HFF-Myc (cell line): ENCODE results near the gene FYB1.

ENCODE experiments used
- DNase-seq: peaks from one replicate; pipeline ENCODE4 v3.0.0-alpha.2; 2011; ENCODE audit warnings: low read depth; ENCODE audit errors: extremely low read depth
- H3K4me3 ChIP-seq: replicated peaks from 2 replicates; pipeline ENCODE4 v1.5.1; 2011; ENCODE audit warnings: low read depth, mild to moderate bottlenecking, control low read depth, low read length
- TF ChIP-seq, protein P1 (sequence below): IDR thresholded peaks from 2 replicates; pipeline ENCODE4 v1.5.1; 2012; ENCODE audit warnings: mild to moderate bottlenecking, low read depth, low read length, control low read depth; ENCODE audit errors: missing control alignments

FYB1 gene

DNA sequence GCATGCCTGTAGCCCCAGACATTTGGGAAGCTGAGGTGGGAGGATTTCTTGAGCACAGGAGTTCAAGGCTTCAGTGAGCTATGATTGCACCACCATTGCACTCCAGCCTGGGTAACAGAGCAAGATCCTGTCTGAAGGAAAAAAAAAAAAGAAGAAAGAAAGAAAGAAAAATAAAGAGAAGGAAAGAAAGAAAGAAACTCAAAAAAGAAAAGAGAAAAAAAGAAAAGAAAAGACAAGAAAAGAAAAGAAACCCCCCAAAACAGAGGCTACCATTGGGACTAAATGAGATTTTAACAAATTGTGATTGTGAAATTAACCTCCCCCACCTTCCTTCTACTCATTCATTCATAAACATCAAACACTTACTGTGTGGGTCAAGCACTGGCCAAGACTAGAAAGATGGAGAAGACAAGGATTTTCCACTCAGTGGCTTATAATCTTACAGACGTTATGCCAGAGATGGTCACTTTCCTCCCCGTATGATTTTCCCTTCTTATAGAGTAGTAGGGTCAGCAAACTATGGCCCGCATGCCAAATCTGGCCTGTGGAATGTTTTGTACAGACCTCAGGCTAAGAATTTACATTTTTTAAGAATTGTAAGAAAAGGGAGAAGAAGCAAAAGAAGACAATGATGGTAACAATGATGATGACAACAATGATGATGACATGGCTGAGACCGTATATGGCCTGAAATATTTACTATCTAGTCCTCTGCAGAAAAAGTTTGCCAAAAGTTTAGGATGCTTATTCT, 1.1 kb upstream of the FYB1 start:
- TF ChIP-seq, protein P1, sequence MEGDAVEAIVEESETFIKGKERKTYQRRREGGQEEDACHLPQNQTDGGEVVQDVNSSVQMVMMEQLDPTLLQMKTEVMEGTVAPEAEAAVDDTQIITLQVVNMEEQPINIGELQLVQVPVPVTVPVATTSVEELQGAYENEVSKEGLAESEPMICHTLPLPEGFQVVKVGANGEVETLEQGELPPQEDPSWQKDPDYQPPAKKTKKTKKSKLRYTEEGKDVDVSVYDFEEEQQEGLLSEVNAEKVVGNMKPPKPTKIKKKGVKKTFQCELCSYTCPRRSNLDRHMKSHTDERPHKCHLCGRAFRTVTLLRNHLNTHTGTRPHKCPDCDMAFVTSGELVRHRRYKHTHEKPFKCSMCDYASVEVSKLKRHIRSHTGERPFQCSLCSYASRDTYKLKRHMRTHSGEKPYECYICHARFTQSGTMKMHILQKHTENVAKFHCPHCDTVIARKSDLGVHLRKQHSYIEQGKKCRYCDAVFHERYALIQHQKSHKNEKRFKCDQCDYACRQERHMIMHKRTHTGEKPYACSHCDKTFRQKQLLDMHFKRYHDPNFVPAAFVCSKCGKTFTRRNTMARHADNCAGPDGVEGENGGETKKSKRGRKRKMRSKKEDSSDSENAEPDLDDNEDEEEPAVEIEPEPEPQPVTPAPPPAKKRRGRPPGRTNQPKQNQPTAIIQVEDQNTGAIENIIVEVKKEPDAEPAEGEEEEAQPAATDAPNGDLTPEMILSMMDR = no peak
- DNase-seq = no peak
- H3K4me3 ChIP-seq = no peak overlapping the region

DNA sequence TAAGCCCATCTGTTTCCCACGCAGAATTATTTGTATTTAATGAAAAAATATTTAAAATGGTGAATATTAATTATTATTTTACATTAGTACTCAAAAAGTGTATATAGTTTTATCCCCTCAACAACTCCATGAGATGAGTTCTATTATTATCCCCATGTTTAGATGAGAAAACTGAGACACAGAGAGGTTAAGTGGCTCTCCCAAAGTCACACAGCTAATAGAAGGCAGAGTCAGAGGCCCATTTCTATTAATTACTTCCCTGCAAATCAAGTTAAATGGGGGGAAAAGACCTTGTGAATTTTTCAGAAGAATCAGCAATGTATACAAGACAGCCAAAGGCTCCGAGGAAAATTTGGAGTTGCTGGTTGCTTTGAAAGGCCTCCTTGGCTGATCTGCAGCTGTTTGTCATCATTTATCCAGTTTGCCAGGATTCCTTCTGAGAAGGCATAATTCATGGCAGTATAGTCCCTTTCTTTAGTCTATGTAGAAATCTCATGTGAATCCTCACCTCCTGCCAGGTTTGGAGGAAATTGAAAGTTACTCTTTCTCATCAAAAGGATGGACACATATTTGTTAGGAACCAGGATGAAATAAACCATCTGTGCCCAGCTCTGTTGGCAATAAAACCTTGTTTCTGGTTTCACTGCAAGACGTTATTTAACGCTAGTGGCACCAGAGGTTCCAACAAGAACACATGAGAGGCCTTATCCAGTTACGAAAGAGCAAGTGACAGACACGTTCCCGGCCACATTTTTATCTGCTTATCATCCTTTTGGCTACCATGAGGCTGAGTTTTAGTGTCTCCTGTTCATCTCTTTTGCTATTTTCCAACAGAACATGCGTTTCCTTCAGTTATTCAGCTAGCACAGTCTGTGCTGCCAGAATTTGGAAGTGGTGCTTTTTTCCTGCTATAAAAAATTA, 621 bp downstream of the FYB1 start:
- no peak overlapping the region for H3K4me3 ChIP-seq
- no peak for DNase-seq
- TF ChIP-seq, protein P1 = no peak

DNA sequence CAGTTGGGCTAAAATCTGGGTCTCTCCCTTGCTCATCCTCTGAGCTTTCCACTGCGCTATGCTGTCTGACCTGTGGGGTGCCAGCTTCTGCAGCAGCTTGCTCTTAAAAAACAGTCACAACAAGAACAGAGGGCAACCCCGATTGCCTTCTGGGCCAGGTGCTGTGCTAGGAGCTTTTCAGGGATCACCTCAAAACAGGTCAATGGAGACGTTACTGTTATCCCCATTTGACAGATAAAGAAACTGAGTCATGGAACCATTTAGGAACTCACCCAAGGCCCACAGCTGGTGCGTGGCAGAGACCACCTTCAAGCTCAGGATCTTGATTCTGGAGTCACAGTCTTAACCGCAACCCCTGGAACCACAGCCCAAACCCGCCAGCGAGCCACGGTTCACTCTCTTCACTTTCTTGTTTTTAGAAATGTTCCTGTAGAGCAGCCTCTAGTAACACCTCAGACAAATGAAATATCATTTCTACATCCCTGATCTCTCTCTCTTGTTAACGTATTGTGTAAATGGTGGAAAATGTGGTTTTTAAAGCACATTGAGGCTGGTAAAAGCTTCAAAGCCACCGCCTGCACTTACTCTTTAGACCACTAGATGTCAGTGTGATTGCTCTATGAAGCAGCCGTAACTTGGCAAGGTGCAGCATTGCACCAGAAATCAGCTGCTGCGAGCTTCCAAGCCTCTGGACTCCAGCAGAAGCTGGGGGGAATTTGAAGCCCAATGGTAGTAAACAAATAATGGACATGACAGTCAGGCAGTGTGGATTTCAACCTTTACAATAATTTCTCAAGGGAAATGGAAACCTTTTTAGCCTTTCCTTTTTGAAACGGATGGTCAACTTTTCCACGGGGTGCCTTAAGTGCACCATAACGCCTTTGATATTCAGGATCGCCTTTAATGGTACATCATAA, 1.7 kb downstream of the FYB1 start:
- peak; percentile 76 for DNase-seq
- TF ChIP-seq, protein P1 = peak; percentile 89
- no peak overlapping the region for H3K4me3 ChIP-seq

DNA sequence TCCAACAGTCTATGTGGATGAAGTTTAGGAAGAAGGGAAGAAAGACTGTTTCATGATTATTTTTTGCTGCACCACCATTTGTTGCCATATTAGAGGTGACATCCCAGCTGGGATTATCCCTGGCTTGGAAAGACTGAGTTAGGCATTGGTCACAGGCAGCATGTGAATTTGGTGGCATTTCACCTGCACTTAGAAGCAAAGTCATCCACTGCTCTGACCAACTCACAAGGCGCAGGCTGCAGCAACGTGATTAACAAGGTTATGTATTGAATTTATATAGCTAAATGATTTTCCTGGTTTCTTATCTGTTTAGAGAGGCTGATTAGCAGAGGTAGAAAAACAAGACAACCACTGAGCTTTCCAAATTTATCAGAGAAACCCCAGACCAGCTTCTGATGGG, 2.7 kb downstream of the FYB1 start:
- H3K4me3 ChIP-seq = no peak overlapping the region
- no peak for DNase-seq
- TF ChIP-seq, protein P1 = no peak

DNA sequence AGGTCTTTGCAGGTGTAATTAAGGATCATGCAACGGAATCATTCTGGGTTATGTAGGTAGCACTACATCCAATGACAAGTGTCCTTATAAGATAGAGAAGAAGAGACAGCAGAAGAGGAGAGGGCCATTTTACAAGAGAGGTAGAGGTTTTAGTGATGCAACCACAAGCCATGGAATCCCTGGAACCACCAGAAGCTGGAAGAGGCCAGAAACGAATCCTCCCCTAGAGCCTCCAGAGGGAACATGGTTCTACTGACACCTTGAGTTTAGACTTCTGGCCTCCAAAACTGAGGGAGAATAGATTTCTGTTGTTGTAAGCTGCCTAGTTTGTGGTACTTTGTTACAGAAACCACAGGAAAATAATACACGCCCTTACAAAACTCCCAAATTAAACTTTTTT, 3.5 kb downstream of the FYB1 start:
- TF ChIP-seq, protein P1 = no peak
- DNase-seq = no peak
- no peak overlapping the region for H3K4me3 ChIP-seq
